GM19239 (cell line): ENCODE data around the gene ZNF714.
"Not testable (repeated sequence)": the region's sequence is repeated elsewhere in the genome, so short reads cannot be mapped to it uniquely, and the experiment has no call there.

Source experiments
- DNase-seq: peaks from one replicate; pipeline ENCODE4 v3.0.0; 2011; ENCODE audit warnings: low spot score; ENCODE audit not compliant: insufficient read length
- FAIRE-seq: peaks from 2 replicates; lab custom pipeline; 2011; peaks lifted over from hg19 to GRCh38; lab: Jason Lieb, UNC

ZNF714 gene

GRCh38 chr19:21128901-21129698 lies 47.1 kb downstream of the ZNF714 start:
- FAIRE-seq, result no peak
- DNase-seq, result no peak

DNA sequence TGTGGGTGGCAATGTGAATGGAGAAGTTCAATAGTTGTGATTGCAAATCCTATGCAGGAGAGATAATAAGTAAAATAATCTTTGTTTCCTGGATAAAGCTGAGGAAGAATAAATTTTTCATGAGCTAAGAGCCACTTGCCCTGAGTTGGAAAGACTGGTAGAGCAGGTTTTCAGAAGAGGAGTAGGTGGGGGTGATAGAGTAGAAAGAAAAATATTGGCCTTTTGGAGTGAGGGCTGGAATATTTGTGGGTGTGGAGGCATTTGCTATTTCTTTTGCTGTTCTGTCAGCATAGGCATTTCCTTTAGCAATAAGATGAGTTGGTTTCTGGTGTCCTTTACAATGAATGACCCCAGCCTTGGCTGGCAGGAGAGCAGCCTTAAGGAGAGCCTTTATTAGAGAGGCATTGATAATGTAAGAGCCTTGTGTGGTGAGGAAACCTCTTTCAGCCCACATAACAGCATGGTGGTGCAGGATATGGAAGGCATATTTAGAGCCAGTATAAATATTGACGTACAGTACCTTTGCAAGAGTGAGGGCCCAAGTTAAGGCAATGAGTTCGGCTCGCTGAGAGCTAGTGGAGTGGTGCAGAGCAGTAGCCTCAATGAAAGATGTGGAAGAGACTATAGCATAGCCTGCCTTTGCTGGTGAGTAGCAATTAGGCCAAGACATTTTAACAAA lies 48.2 kb downstream of the ZNF714 start:
- no peak for FAIRE-seq
- DNase-seq, result no peak

GRCh38 chr19:21133633-21134032 lies 51.6 kb downstream of the ZNF714 start:
- no peak for FAIRE-seq
- DNase-seq, result no peak

- no peak for FAIRE-seq
- DNase-seq, result no peak
Observed at GRCh38 chr19:21134934-21135366, 52.9 kb downstream of the ZNF714 start.

DNA sequence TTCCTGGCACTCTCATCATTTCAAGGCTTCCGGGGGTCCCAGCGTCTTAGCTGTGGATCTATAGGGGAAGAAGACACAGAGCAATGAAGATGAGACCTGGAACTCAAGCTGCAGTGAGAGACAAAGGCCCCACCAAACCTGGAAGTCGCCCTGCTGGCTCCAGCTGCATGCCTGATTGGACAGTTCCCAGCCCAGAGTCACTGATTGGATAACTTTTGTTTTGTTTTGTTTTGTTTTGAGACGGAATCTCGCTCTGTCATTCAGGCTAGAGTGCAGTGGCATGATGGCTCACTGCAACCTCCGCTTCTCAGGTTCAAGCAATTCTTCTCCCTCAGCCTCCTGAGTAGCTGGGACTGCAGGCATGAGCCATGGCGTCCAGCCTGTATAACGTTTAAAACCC lies 53.4 kb downstream of the ZNF714 start:
- FAIRE-seq (no peak), DNase-seq (no peak)

DNA sequence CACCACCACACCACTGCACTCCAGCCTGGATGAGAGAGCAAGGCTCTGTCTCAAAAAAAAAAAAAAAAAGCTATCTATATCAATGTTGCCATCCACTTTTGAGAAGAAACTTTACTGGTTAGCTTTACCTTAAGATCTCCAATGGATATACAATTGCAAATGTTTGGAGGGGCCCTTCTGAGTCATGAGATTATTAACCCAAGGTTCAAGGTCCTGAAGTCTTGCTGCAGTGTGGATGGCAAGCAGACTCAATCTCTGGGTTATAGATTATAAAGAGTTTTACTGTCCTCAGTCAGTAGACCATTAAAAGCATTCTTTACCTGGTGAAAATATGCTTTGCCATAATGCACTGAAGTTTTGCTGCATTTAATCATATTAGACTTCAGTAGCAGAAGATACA lies 56.1 kb downstream of the ZNF714 start:
- DNase-seq (no peak), FAIRE-seq (no peak)

DNA sequence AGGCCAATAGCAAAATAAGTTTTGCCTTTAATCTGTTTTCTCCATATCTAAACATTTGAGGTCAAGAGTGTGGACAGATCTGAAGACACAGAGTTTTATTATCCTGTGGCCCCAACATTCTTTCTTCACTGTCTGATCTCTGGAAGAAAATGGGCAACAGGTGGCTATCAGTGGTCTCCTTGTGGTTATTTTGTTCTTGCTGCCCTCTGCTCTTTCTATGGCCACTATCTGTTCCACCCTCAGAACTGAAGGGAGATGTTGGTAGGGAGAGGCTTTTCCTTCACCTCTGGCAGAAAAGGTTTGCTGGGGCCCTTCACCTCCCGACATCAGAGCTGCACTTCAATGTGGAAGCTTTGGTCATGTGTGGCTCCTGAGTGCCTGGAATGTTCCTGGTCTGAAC lies 59.0 kb downstream of the ZNF714 start:
- FAIRE-seq, DNase-seq: not testable (repeated sequence)

- DNase-seq (peak; percentile 63), FAIRE-seq (peak; percentile 80)
Observed at GRCh38 chr19:21141787-21142464, 59.9 kb downstream of the ZNF714 start, which contains the start of gene ZNF431. TSS of gene ZNF431 (plus strand) at chr19:21142040. CDS start at chr19:21142184, 144 bp downstream.

- DNase-seq (no peak), FAIRE-seq (no peak)
Observed at GRCh38 chr19:21143428-21143827, 61.4 kb downstream of the ZNF714 start.

- DNase-seq, result no peak
- FAIRE-seq, result no peak
Observed at GRCh38 chr19:21143854-21144253, 61.9 kb downstream of the ZNF714 start.

DNA sequence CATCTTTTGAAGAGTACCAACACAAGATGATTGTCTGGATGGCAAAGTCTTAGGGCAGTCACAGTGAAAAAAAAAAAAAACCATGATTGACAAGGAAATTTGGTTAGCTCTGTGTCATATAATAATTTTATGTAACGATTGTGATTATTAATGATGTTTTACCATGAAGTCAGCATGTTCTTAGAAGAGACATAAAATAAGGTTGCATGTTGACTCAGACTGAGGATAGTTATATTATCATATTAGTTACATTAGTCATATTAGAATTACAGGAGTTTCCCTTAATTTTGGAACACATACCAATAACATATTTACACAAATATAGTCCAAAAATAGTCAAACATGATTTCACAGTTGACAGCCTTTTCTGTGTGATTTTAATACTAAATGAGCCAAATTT lies 65.5 kb downstream of the ZNF714 start:
- no peak for DNase-seq
- FAIRE-seq, result no peak

DNA sequence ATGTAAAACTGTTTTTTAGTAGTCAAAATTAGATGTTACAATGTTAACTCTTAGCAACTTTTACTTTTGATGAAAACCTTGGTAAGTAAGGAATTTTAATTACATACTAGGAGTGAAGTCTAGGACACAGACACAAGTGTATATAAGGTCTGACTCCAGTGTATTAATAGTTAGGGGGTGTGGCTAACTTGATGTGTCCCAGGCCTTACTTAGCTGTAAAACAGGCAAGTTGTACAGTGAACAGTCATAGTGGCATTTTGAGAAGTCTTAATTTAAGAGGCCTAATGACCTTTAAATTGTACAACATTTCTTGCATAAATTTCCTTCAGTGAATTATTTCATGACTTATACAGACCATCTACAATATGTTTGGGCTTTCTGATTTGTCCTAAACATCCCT lies 66.7 kb downstream of the ZNF714 start:
- DNase-seq, result no peak

GRCh38 chr19:21149877-21150276 lies 67.9 kb downstream of the ZNF714 start:
- no peak for FAIRE-seq
- DNase-seq, result no peak

More for the DNA sequence above, 66.7 kb downstream of the ZNF714 start:
- no peak for FAIRE-seq

DNA sequence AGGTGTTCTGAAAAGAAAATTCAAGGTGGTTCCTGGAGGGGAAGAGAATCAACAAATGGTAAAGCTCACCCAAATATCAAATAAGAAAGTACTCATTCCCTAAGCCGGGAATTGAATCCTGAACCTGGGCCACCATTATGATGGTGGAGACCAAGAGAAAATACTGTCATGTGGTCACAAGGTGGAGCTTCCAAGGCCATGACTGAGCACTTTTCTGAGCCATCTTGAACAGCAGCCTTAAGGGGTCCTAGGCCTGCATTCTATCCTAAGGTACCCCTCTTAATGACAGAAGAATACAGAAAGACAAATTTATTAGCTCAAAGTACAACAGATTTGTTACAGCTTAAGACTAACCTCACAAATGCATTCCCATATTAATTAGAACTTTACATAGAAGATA lies 69.5 kb downstream of the ZNF714 start:
- DNase-seq (no peak), FAIRE-seq (no peak)

DNA sequence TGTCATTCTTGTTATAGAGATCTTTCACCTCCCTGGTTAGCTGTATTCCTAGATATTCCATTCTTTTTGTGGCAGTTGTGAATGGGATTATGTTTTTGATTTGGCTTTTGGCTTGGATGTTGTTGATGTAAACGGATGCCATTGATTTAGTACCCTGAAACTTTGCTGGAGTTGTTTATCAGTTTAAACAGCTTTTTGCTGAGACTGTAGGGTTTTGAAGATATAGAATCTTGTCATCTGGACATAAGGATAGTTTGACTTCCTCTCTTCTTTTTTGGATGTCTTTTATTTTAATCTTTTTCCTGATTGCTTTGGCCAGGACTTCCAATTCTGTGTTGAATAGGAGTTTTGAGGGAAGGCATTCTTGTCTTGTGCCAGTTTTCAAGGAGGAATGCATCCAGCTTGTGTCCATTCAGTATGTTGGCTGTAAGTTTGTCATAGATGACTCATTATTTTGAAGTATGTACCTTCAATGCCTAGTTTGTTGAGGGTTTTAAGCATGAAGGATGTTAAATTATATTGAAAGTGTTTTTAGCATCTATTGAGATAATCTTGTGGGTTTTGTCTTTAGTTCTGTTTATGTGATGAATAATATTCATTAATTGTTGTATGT lies 76.6 kb downstream of the ZNF714 start:
- FAIRE-seq, result no peak

DNA sequence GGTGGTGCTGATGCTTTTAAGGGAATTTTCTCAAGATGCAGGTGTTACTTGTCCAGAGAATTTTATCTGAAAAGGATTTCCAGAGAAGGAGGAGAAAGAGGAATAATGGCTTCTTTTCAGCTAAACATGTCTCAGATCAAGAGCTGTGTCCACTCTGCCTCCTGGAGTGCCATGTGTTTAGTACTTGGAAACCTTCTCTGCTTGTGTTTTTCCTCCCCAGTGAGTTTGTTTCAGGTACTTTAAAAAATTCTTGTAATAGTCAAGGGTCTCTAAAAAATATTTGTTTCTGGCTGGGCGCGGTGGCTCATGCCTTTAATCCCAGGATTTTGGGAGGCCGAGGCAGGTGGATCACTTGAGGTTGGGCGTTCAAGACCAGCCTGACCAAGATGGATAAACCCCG lies 82.5 kb downstream of the ZNF714 start:
- FAIRE-seq, result no peak
- DNase-seq, result no peak

More for the DNA sequence above, 76.6 kb downstream of the ZNF714 start:
- DNase-seq, result no peak

GRCh38 chr19:21166436-21166835 lies 84.4 kb downstream of the ZNF714 start:
- no peak for FAIRE-seq
- no peak for DNase-seq
